Measurements from ENCODE around the gene PDIA2. TPM values are rescaled to one million over a fixed set of nuclear protein-coding genes. Genes with fewer than 3 reads are reported as not detected.

Gene PDIA2
- total RNA-seq, 2 donors from 2014 or later = 0.81 to 3.2 TPM

DNA sequence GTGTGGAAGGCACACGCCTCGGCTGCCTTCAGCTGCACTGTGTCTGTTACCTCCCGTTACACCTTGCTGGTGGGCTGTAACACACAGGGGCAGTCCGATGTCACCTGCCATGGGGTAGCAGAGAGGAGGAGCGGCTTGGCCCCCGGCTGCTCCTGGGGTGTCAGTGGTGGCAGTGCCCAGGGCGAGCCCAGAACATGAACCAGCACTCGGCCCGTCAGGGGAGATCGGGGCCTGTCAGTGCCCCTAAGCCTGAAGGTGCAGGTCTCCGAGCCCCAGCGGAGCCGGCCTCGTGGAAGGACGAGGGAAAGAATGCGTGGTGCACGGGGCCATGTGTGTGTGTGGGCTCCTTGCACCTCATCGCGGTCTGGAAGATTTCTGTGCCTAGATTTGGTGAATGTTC lies 22.6 kb upstream of the PDIA2 start:
- H3K36me3 ChIP-seq = peaks cover 41% of the 10 kb centered on the region

DNA sequence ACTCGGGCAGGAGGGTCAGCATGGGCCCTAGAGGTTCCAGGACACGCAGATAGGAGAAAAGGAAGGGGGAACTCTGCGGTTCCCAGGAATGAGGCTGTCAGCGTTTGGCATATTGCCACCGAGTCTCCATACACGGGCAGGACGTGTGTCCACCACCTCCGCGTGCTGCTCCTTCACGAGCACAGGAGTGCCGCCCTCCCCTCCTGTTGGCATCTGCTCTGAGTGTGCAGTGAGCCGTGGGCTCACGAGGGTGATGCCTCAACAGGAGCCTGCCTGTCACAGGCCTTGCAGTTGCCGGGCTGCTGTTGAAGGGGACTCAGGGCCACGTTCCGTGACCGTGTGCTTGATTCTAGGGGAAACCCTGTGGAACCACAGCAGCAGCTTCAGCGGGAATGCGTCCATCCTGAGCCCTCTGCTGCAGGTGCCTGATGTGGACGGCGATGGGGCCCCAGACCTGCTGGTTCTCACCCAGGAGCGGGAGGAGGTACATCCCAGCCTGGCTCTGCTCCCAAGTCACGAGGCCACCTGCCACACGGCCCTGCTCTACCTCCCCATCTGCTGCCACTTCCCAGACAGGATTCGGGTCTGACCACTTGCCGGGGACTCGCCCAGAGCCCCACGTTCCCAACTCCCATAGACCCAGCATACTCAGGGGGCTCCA lies 21.8 kb upstream of the PDIA2 start:
- no peak for DNase-seq (ENCODE audit: low spot score)
- Histone ChIP-seq H3K9me3 (no peaks in the 10 kb centered on the region), H3K4me1 (ENCODE audit: control insufficient read depth in 1 of 2, low read depth in 2 of 2) (no peaks in the 10 kb centered on the region), H3K4me3 (no peak overlapping the region), H3K36me3 (peaks cover 41% of the 10 kb centered on the region), H3K27me3 (replicated peaks; ENCODE audit: insufficient read depth) (no peaks in the 10 kb centered on the region), H3K27ac (no peak overlapping the region)
- no peak for ATAC-seq (ENCODE audit: insufficient number of reproducible peaks, low FRiP score, low read depth)
- TF ChIP-seq, protein P1, sequence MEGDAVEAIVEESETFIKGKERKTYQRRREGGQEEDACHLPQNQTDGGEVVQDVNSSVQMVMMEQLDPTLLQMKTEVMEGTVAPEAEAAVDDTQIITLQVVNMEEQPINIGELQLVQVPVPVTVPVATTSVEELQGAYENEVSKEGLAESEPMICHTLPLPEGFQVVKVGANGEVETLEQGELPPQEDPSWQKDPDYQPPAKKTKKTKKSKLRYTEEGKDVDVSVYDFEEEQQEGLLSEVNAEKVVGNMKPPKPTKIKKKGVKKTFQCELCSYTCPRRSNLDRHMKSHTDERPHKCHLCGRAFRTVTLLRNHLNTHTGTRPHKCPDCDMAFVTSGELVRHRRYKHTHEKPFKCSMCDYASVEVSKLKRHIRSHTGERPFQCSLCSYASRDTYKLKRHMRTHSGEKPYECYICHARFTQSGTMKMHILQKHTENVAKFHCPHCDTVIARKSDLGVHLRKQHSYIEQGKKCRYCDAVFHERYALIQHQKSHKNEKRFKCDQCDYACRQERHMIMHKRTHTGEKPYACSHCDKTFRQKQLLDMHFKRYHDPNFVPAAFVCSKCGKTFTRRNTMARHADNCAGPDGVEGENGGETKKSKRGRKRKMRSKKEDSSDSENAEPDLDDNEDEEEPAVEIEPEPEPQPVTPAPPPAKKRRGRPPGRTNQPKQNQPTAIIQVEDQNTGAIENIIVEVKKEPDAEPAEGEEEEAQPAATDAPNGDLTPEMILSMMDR (IDR thresholded peaks at IDR 0.05) = no peak

More for the DNA sequence above, 22.6 kb upstream of the PDIA2 start:
- H3K4me3 ChIP-seq = no peak overlapping the region
- DNase-seq (ENCODE audit: low spot score) (no peak), ATAC-seq (ENCODE audit: insufficient number of reproducible peaks, low FRiP score, low read depth) (no peak)
- TF ChIP-seq, protein P1 (IDR thresholded peaks at IDR 0.05) = no peak
- H3K27me3 ChIP-seq (replicated peaks; ENCODE audit: insufficient read depth) = no peaks in the 10 kb centered on the region
- H3K27ac ChIP-seq = no peak overlapping the region
- no peaks in the 10 kb centered on the region for H3K9me3 ChIP-seq
- H3K4me1 ChIP-seq (ENCODE audit: control insufficient read depth in 1 of 2, low read depth in 2 of 2) = no peaks in the 10 kb centered on the region

DNA sequence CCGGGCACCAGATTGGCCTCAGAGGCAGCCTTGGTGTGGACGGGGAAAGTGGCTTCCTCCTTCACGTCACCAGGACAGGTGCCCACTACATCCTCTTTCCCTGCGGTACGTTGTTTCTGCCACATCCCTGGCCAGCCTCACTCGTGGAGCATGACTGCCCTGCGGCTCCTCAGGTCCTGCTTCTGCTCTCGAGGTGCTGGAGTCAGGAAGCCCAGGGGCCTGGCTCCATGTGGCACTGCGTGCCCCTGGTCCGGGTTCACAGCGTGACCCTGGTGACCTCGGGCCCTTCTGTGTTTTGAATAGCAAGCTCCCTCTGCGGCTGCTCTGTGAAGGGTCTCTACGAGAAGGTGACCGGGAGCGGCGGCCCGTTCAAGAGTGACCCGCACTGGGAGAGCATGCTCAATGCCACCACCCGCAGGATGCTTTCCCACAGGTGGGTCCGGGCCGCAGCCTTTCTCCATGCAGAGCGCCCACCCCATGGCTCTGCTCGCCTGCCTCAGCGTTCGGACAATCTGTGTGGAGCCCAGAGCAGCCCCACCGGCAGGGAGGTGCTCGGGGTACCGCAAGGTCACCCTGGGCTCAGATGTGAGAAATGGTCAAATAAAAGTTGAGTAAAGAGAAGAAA lies 20.7 kb upstream of the PDIA2 start:
- Histone ChIP-seq H3K4me1 (ENCODE audit: control insufficient read depth in 1 of 2, low read depth in 2 of 2) (no peaks in the 10 kb centered on the region), H3K36me3 (peaks cover 41% of the 10 kb centered on the region)
- TF ChIP-seq, protein P1 (IDR thresholded peaks at IDR 0.05) = no peak

DNA sequence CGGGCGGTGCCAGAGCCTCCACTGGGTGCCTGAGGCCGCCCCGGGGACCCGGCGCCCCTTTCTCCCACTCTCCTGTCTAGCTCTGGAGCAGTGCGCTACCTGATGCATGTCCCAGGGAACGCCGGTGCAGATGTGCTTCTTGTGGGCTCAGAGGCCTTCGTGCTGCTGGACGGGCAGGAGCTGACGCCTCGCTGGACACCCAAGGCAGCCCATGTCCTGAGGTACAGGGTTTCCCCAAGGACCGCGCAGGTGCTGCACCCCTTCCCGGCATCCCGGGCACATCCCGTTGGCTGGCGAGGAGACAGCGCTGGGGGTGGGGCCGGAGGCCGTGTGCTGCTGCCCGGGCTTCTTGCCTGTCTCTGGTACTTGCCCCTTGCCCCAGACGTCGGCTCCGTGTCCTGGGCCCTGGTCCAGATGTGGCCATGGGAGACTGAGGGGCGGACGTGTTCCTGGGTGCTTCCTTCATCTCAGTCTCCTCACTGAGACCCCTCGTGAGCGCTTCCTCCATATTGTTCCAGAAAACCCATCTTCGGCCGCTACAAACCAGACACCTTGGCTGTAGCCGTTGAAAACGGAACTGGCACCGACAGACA lies 19.7 kb upstream of the PDIA2 start:
- Histone ChIP-seq H3K27me3 (replicated peaks; ENCODE audit: insufficient read depth) (no peaks in the 10 kb centered on the region), H3K9me3 (no peaks in the 10 kb centered on the region), H3K4me3 (no peak overlapping the region), H3K36me3 (peaks cover 41% of the 10 kb centered on the region), H3K27ac (no peak overlapping the region), H3K4me1 (ENCODE audit: control insufficient read depth in 1 of 2, low read depth in 2 of 2) (no peaks in the 10 kb centered on the region)
- TF ChIP-seq, protein P1 (IDR thresholded peaks at IDR 0.05) = no peak
- DNase-seq (ENCODE audit: low spot score) = no peak
- ATAC-seq (ENCODE audit: insufficient number of reproducible peaks, low FRiP score, low read depth) = no peak

More for the DNA sequence above, 20.7 kb upstream of the PDIA2 start:
- no peak overlapping the region for H3K4me3 ChIP-seq
- H3K27ac ChIP-seq = no peak overlapping the region
- no peak for ATAC-seq (ENCODE audit: insufficient number of reproducible peaks, low FRiP score, low read depth)
- no peaks in the 10 kb centered on the region for H3K27me3 ChIP-seq (replicated peaks; ENCODE audit: insufficient read depth)
- no peaks in the 10 kb centered on the region for H3K9me3 ChIP-seq
- no peak for DNase-seq (ENCODE audit: low spot score)

DNA sequence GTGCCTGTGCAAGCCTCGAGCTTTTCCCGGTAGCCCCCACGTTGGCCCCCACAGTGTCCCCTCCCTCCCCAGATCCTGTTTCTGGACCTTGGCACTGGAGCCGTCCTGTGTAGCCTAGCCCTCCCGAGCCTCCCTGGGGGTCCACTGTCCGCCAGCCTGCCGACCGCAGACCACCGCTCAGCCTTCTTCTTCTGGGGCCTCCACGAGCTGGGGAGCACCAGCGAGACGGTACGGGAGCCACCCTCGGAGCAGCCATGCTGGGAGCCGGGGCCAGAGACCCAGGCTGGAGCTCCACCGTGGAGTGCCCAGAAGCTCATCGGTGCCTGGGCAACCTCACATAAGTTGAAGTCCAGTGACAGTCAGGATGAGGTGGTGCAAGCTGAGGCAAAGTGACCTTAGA lies 19.0 kb upstream of the PDIA2 start:
- Histone ChIP-seq H3K4me1 (ENCODE audit: control insufficient read depth in 1 of 2, low read depth in 2 of 2) (no peaks in the 10 kb centered on the region), H3K36me3 (peaks cover 40% of the 10 kb centered on the region), H3K27ac (no peak overlapping the region), H3K27me3 (replicated peaks; ENCODE audit: insufficient read depth) (no peaks in the 10 kb centered on the region), H3K4me3 (no peak overlapping the region), H3K9me3 (no peaks in the 10 kb centered on the region)
- TF ChIP-seq, protein P1 (IDR thresholded peaks at IDR 0.05) = no peak
- ATAC-seq (ENCODE audit: insufficient number of reproducible peaks, low FRiP score, low read depth) (no peak), DNase-seq (ENCODE audit: low spot score) (no peak)

Data from thoracic aorta (tissue), 2 donors.